Small intestine (tissue), 7 donors: Measurements from ENCODE around the gene MOSMO. TPM values are rescaled to one million over a fixed set of nuclear protein-coding genes. Genes with fewer than 3 reads are reported as not detected.
A peak's percentile ranks its signal among the peaks of the same experiment; 100 is the strongest.

Experiments
- DNase-seq, 2 donors: peaks; one replicate each; pipeline versions ENCODE4 v3.0.0 to v3.0.0-alpha.2; 2013
- FAIRE-seq: peaks from 2 replicates; lab custom pipeline; 2012; peaks lifted over from hg19 to GRCh38; lab: Jason Lieb, UNC
- H3K27ac ChIP-seq, 3 donors: one replicate each; pipeline ENCODE4 v1.5.1; 2013; ENCODE audit warnings: low read length in 2 of 3, mild to moderate bottlenecking in 2 of 3, control low read depth in 1 of 3, inconsistent platforms in 1 of 3, low read depth in 1 of 3, moderate library complexity in 1 of 3
- H3K27me3 ChIP-seq, 3 donors: one replicate each; pipeline ENCODE4 v1.6.1; 2013; ENCODE audit warnings: low read length in 3 of 3, inconsistent platforms in 1 of 3; ENCODE audit not compliant: control insufficient read depth in 3 of 3, insufficient read depth in 3 of 3
- H3K36me3 ChIP-seq, 3 donors: one replicate each; pipeline ENCODE4 v1.6.1; 2013; ENCODE audit warnings: low read length in 3 of 3, inconsistent platforms in 1 of 3, low read depth in 1 of 3, mild to moderate bottlenecking in 1 of 3, moderate library complexity in 1 of 3; ENCODE audit not compliant: control insufficient read depth in 3 of 3, insufficient read depth in 2 of 3
- H3K4me1 ChIP-seq, 3 donors: one replicate each; pipeline ENCODE4 v1.6.1; 2013; ENCODE audit warnings: low read length in 2 of 3, inconsistent platforms in 1 of 3, low read depth in 1 of 3, mild to moderate bottlenecking in 1 of 3, moderate library complexity in 1 of 3; ENCODE audit not compliant: control insufficient read depth in 3 of 3, insufficient read depth in 2 of 3
- H3K4me3 ChIP-seq, 3 donors: one replicate each; pipeline ENCODE4 v1.5.1; 2013; ENCODE audit warnings: low read length in 3 of 3, control low read depth in 1 of 3, inconsistent platforms in 1 of 3, low read depth in 1 of 3, mild to moderate bottlenecking in 1 of 3, moderate library complexity in 1 of 3
- H3K9me3 ChIP-seq, 2 donors: one replicate each; pipeline ENCODE4 v1.6.1; 2013; ENCODE audit warnings: low read depth in 1 of 2, low read length in 1 of 2; ENCODE audit not compliant: control insufficient read depth in 2 of 2, insufficient read depth in 1 of 2
- WGBS, 3 donors: extraction: QIAGEN DNeasy Blood & Tissue Kit; methylation state at CpG; one replicate each; pipeline ENCODE4 v1.1.7; 2013; 5-methylcytosine and 5-hydroxymethylcytosine counted together
- polyA plus RNA-seq, 4 donors: library from polyadenylated mRNA; stranded (reverse) in 3 of 4; unstranded in 1 of 4; fragments of 200-250 nt in 3 of 4; fragments of 120-200 nt in 1 of 4; gene quantifications; one replicate each; pipeline versions ENCODE4 v1.2.1 to v1.2.3, GENCODE V29; 2013
- donor health status: healthy with polysubstance abuse.
- donor health status: control.
- donor health status: control.
- donor health status: Bipolar disorder and iron deficiency.
- donor health status: healthy.

Gene MOSMO
- polyA plus RNA-seq, 4 donors = 3.2 to 13.1 (median 6.4) TPM

GRCh38 chr16:21980032-21980431 is 27.9 kb upstream of the MOSMO start:
- peaks cover 31 to 42% (median 35%) of the 10 kb centered on the region in 3 donors for H3K36me3 ChIP-seq
- 92 to 95% (median 94%) methylated on average over 4 of the region's 4 CpGs for WGBS, 3 donors

GRCh38 chr16:21982108-21982507 is 25.8 kb upstream of the MOSMO start:
- no peak for DNase-seq
- no peaks in the 10 kb centered on the region for H3K9me3 ChIP-seq
- FAIRE-seq = no peak
- H3K27ac ChIP-seq = no peak overlapping the region
- no peak overlapping the region for H3K4me3 ChIP-seq
- WGBS, 3 donors = 89 to 95% (median 94%) methylated on average over 5 of the region's 5 CpGs
- peaks cover 23 to 31% (median 31%) of the 10 kb centered on the region in 3 donors for H3K36me3 ChIP-seq
- no peaks in the 10 kb centered on the region for H3K27me3 ChIP-seq
- no peaks in the 10 kb centered on the region for H3K4me1 ChIP-seq

More at GRCh38 chr16:21980032-21980431, 27.9 kb upstream of the MOSMO start:
- FAIRE-seq (no peak), DNase-seq (no peak)
- Histone ChIP-seq H3K4me1 (no peaks in the 10 kb centered on the region), H3K4me3 (no peak overlapping the region), H3K9me3 (no peaks in the 10 kb centered on the region), H3K27ac (no peak overlapping the region), H3K27me3 (no peaks in the 10 kb centered on the region)

- Histone ChIP-seq H3K9me3 (no peaks in the 10 kb centered on the region), H3K36me3 (peaks cover 18 to 27% (median 24%) of the 10 kb centered on the region in 3 donors), H3K4me1 (no peaks in the 10 kb centered on the region), H3K27me3 (no peaks in the 10 kb centered on the region), H3K27ac (no peak overlapping the region), H3K4me3 (no peak overlapping the region)
- WGBS, 3 donors = 86 to 93% (median 87%) methylated on average over 3 of the region's 3 CpGs
- DNase-seq (no peak), FAIRE-seq (no peak)
These were observed 23.8 kb upstream of the MOSMO start for GRCh38 chr16:21984062-21984461.

DNA sequence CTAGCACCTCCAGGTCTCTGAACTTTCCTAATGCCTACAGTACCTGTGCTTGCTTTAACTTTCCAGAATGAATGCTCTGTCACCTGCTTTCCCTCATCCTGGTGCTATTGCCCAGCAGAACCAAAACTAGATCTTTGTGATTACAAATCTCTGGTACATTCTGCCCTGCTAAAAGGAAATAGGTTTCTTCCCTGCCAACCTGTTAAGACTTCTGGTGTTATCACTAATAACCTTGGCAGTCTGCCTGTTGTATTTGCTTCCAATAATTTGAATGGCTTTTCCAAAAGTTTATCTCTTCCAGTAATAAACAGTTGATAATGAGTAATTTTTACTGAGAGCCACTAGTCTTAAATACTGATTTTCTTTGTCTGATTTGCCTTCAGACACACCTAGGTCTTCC is 22.4 kb upstream of the MOSMO start:
- Histone ChIP-seq H3K4me1 (peaks cover 0 to 2% (median 0%) of the 10 kb centered on the region in 3 donors), H3K36me3 (peaks cover 11 to 20% (median 14%) of the 10 kb centered on the region in 3 donors)
- no peak for FAIRE-seq

GRCh38 chr16:21986692-21987246 is 21.1 kb upstream of the MOSMO start:
- DNase-seq = no peak
- 86 to 92% (median 87%) methylated on average over 4 of the region's 4 CpGs for WGBS, 3 donors
- no peak for FAIRE-seq

More for the DNA sequence above, 22.4 kb upstream of the MOSMO start:
- no peak overlapping the region for H3K4me3 ChIP-seq
- DNase-seq = peak in 1 of 2 donors; percentile 67
- H3K9me3 ChIP-seq = no peaks in the 10 kb centered on the region
- H3K27me3 ChIP-seq = no peaks in the 10 kb centered on the region
- no peak overlapping the region for H3K27ac ChIP-seq

DNA sequence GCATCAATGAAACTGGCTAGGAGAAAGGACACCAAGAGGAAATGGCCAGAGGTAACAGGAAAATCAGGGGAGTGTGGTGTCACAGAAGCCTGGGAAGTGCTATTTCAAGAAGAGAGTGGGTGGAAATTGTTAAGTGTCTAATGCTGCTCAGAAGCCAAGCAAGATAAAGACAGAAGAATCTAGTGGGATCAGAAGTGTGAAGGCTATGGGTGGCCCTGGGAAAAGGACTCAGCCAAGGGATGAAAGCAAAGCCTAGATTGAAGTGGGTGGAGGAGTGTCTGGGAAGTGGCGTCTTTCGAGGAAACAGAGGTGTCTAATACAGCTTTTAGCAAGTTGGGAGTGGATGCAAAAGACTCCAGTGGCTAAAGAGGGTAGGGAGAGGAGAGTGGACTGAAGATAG is 20.4 kb upstream of the MOSMO start:
- H3K27ac ChIP-seq = no peak overlapping the region

More at GRCh38 chr16:21986692-21987246, 21.1 kb upstream of the MOSMO start:
- H3K9me3 ChIP-seq = no peaks in the 10 kb centered on the region
- no peaks in the 10 kb centered on the region for H3K27me3 ChIP-seq
- peaks cover 0 to 3% (median 2%) of the 10 kb centered on the region in 3 donors for H3K4me1 ChIP-seq
- no peak overlapping the region for H3K27ac ChIP-seq
- peaks cover 7 to 13% (median 8%) of the 10 kb centered on the region in 3 donors for H3K36me3 ChIP-seq
- no peak overlapping the region for H3K4me3 ChIP-seq

GRCh38 chr16:21989133-21989532 is 18.8 kb upstream of the MOSMO start:
- 64 to 70% (median 68%) methylated on average over 5 of the region's 5 CpGs for WGBS, 3 donors
- H3K27me3 ChIP-seq = no peaks in the 10 kb centered on the region
- no peak overlapping the region for H3K4me3 ChIP-seq
- H3K9me3 ChIP-seq = no peaks in the 10 kb centered on the region
- DNase-seq = no peak
- H3K36me3 ChIP-seq = peaks cover 0 to 5% (median 2%) of the 10 kb centered on the region in 3 donors
- H3K27ac ChIP-seq = no peak overlapping the region
- FAIRE-seq = no peak
- peaks cover 0 to 3% (median 2%) of the 10 kb centered on the region in 3 donors for H3K4me1 ChIP-seq

More for the DNA sequence above, 20.4 kb upstream of the MOSMO start:
- FAIRE-seq (no peak), DNase-seq (no peak)
- Histone ChIP-seq H3K27me3 (no peaks in the 10 kb centered on the region), H3K4me1 (peaks cover 0 to 3% (median 2%) of the 10 kb centered on the region in 3 donors), H3K9me3 (no peaks in the 10 kb centered on the region), H3K36me3 (peaks cover 1 to 9% (median 6%) of the 10 kb centered on the region in 3 donors), H3K4me3 (no peak overlapping the region)
- 78 to 95% (median 84%) methylated on average over 2 of the region's 2 CpGs for WGBS, 3 donors

DNA sequence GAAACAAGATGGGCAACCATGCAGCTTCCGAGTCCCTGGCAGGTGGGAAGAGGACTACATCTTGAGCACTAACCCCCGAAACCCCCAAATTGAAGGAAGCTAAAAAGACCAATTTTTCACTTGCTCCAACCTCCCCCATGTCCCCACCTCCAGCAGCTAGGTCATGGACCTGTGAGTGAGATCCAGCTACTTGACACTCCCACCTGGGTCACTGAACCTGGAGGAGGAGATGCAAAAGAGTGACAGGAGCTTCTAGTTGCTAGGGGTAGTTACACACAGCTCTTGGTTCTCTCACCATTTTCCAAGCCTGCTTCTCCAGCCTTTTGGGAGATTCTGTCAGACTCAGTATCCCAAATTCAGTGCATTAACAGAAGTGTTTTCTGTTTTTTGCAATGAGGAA is 18.2 kb upstream of the MOSMO start:
- no peak for FAIRE-seq

More for the DNA sequence above, 18.2 kb upstream of the MOSMO start:
- Histone ChIP-seq H3K4me3 (no peak overlapping the region), H3K9me3 (no peaks in the 10 kb centered on the region), H3K4me1 (peaks cover 0 to 3% (median 2%) of the 10 kb centered on the region in 3 donors), H3K36me3 (peaks cover 0 to 5% (median 0%) of the 10 kb centered on the region in 3 donors), H3K27ac (no peak overlapping the region), H3K27me3 (no peaks in the 10 kb centered on the region)
- no peak for DNase-seq
- 88 to 94% (median 92%) methylated on average over 2 of the region's 2 CpGs for WGBS, 3 donors
